Stimulated activated CD4-positive, alpha-beta T cell treated with anti-CD3 and anti-CD28 coated beads, Interleukin-1b, Interleukin-23, amount 100 ng/mL, for 24 hours (primary cell): ENCODE results near the gene WHAMM.
"Not testable (repeated sequence)": the region's sequence is repeated elsewhere in the genome, so short reads cannot be mapped to it uniquely, and the experiment has no call there.

Experiments used
- DNase-seq, 4 experiments: peaks; one replicate each; pipeline ENCODE4 v3.0.0-alpha.2; 2020; ENCODE audit warnings: low read depth in 4 of 4, low spot score in 1 of 4

WHAMM gene

GRCh38 chr15:82862886-82863285, 53.5 kb downstream of the WHAMM start:
- no peak for DNase-seq

- no peak for DNase-seq
Observed at GRCh38 chr15:82864967-82865366, 55.5 kb downstream of the WHAMM start.

DNA sequence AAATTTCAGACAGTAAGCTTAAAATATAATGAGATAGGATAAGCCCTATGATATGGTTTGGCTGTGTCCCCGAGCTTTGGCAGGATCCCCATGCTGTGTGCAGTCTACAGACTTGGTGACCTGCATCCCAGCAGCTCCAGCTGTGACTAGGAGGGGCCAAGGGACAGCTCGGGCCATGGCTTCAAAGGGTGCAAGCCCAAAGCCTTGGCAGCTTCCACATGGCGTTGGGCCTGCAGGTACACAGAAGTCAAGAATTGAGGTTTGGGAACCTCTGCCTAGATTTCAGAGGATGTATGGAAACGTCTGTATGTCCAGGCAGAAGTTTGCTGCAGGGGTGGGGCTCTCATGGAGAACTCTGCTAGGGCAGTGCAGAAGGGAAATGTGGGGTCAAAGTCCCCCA, 56.2 kb downstream of the WHAMM start:
- DNase-seq: not testable (repeated sequence)

- not testable (repeated sequence) for DNase-seq
Observed at GRCh38 chr15:82865981-82866380, 56.6 kb downstream of the WHAMM start.

- no peak for DNase-seq
Observed at GRCh38 chr15:82870727-82871320, 61.4 kb downstream of the WHAMM start.

GRCh38 chr15:82871358-82871757, 61.9 kb downstream of the WHAMM start:
- DNase-seq: no peak

DNA sequence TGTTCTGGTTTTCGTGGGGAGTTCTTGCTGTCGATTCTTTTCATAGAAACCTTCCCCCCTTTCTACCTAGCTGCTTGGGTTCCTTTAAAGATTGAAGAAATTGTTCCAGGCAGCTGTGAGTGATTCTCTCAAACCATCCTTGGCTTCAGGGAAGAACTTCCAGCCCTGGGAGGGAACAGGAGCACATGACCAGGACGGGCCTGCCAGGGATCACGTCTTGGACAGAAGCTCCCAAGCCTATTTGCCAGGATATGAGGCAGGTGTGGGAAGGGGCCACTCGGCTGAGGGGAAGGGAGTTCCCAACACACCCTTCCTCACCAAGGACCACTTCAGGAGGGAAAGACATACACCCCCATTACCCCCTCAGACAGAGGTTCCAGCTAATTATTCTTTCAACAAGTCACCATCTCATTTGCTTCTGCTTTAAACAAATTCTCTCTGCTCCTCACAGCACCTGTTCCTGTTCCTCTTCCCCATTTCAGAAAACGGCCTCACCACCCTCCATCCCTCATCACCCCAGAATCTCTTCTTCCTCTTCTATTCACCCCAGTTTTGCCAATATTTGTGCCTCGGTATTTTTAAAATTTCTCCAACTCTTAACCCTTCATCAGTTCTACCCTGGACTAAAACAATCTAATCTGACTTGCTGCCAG, 62.5 kb downstream of the WHAMM start:
- DNase-seq: no peak

DNA sequence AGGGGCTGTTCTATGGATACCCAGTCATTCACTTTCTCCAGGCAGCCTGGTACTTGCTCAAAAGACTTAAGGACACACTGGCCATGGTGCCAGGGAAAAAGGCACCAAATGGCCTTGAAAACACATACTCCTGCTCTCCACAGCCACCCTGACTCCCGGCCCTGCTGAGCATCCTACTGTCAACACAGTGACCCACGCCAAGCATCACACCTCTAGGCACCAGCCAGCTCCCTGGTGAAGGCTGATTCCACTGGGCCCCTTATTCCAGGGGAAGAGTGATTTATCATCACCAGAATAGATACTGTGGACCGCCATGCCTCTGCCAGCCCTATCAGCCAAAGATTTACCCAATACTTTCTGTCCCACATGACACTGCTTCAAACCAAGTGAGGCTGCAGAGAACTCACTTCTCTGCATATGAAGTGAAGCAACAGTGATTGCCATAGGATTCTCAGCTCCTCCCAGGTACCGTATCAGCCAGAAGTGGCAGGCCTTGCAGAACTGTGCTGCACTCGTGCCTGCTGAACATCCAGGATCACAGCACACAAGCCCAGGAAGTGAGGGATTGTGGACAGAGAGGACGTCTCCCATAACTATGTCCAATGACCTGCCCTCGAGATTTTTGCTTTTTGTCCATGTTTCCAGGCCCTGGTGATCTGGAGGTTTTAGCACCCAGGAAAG, 63.7 kb downstream of the WHAMM start:
- no peak for DNase-seq

DNA sequence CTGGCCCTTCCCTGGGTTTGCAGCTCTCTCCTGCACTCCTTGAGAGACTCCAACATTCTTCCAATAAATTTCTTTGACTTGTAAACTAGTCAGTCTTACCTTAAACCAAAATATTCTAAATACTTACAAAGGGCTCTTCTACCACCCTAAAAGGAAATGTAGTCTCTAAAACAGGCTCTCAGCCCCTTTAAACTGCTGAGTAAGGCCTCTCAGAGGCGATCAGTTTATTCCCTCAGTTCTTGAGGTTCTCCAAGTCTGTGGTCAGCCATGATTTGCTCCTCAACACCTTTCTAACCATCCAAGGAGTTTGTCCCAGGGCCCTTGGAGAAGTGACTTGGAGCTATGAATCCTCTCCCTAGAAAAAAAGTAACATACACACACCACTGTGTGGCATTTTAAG, 64.8 kb downstream of the WHAMM start:
- no peak for DNase-seq

DNA sequence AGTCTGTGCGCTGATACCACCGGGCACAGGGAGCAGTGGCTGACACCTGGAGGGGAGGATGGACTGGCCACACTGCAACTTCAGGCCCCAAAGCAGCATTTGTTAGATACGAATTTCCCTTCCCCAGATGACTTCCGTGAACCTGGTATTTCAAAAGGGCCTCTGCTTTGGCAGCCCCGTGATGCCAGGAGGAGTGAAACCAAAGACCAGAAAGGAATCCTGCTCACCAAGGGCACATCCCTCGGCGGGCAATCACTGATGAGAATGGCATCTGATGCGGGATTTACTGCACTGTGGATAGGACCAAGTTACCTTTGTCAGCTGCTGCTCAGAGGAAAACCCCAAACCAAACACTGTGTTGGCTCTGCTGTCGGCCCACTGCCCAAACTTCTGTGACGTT, 65.5 kb downstream of the WHAMM start:
- DNase-seq: no peak

DNA sequence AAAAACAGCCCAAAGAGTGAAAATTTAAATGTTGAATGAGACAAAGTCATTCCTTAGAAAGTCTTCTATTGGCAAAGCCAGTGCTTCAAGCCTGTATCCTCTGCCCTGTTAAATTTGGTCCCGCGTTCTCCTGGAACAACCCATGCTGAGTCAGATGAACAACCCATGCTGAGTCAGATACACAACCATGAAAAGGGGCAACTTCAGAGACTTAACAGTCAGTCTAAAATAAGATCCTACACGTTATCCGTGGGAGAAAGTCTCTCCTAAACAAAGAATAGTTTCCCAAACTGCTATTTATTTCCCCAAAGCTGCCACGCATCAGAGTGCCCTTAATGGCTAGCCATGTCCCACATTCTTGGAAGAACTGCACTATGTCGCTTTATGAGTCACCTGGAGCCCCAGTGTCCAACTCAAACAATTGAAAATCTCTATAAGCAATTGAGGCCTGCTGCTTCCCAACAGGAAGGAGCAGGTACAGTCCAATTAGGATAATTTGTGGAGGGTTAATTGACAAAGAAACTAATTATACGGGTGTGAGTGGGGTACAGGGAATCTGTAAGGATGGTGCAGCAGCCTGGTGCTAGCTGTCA, 66.1 kb downstream of the WHAMM start:
- DNase-seq: no peak

- DNase-seq: no peak
Observed at GRCh38 chr15:82877825-82878224, 68.4 kb downstream of the WHAMM start.

DNA sequence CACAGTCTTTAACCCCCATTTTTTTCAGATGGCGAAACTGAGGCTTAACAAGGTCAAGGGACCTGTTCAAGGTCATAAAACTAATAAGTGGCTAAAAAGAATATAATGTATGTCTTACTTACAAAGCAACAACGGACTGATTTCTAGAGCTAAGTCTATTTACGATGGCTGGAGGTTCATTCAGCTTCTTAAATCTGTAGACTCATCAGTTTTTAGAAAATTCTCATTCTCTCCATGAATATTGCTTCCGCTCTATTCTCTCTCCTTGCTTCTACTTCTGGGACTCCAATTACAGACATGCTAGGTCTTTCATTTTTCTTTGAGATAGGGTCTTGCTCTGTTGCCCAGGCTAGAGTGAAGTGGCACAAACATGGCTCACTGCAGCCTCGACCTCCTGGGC, 68.9 kb downstream of the WHAMM start:
- DNase-seq: no peak

GRCh38 chr15:82880704-82881103, 71.3 kb downstream of the WHAMM start:
- no peak for DNase-seq

GRCh38 chr15:82881747-82882146, 72.3 kb downstream of the WHAMM start:
- DNase-seq: no peak

GRCh38 chr15:82882273-82882928, 73.0 kb downstream of the WHAMM start:
- DNase-seq: no peak
